ENCODE data around the gene PCSK9. TPM values are rescaled to one million over a fixed set of nuclear protein-coding genes. Genes with fewer than 3 reads are reported as not detected.

Gene PCSK9
- total and polyA plus RNA-seq, 2 of the 4 experiments (the other 2 are of a cell fraction), result under 0.01 to 0.17 TPM

DNA sequence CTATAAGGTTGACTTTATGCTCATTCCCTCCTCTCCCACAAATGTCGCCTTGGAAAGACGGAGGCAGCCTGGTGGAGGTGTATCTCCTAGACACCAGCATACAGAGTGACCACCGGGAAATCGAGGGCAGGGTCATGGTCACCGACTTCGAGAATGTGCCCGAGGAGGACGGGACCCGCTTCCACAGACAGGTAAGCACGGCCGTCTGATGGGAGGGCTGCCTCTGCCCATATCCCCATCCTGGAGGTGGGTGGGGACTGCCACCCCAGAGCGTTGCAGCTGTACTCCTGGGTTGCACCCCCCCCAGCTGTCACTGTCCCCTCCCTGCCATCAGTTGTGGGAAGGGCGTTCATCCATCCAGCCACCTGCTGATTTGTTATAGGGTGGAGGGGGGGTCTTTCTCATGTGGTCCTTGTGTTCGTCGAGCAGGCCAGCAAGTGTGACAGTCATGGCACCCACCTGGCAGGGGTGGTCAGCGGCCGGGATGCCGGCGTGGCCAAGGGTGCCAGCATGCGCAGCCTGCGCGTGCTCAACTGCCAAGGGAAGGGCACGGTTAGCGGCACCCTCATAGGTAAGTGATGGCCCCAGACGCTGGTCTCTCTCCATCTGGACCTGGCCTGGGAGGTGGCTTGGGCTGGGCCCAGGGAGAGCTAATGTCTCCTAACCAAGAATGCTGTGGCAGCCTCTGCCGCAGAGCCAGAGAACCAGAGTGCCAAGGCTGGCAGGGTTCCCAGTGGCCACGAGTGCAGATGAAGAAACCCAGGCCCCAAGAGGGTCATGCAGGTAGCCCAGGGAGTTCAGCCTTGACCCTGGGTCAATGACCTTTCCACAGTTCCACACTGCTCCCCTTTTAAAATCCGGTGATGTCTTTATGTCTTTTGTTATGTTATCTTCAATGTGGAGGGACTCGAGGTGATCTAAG is 13.1 kb downstream of the PCSK9 start:
- BruUV-seq (replicated peaks), result no TSS peak
- CTCF ChIA-PET, result no interaction called here
- intact Hi-C loops (cut with micrococcal nuclease), result loop anchor here (1.0 kb wide), 1 partner anchor 38 kb away; no protein-coding TSS in a partner anchor
- TF ChIP-seq POLR2A (IDR thresholded peaks at IDR 0.05; ENCODE audit: low read depth, low read length), result no peak
- no peak for TF ChIP-seq RFX5 (IDR thresholded peaks at IDR 0.05; ENCODE audit: low read depth, low read length)
- no peak for TF ChIP-seq RCOR1 (IDR thresholded peaks at IDR 0.05; ENCODE audit: insufficient replicate concordance, low read length)
- no peak for TF ChIP-seq MAFK (IDR thresholded peaks at IDR 0.05; ENCODE audit: low read depth, low read length)
- TF ChIP-seq, protein P1, sequence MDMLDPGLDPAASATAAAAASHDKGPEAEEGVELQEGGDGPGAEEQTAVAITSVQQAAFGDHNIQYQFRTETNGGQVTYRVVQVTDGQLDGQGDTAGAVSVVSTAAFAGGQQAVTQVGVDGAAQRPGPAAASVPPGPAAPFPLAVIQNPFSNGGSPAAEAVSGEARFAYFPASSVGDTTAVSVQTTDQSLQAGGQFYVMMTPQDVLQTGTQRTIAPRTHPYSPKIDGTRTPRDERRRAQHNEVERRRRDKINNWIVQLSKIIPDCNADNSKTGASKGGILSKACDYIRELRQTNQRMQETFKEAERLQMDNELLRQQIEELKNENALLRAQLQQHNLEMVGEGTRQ (IDR thresholded peaks at IDR 0.05; ENCODE audit: low read depth, low read length), result no peak
- TF ChIP-seq RAD21 (IDR thresholded peaks at IDR 0.05; ENCODE audit: low read length), result no peak
- TF ChIP-seq, protein P2, sequence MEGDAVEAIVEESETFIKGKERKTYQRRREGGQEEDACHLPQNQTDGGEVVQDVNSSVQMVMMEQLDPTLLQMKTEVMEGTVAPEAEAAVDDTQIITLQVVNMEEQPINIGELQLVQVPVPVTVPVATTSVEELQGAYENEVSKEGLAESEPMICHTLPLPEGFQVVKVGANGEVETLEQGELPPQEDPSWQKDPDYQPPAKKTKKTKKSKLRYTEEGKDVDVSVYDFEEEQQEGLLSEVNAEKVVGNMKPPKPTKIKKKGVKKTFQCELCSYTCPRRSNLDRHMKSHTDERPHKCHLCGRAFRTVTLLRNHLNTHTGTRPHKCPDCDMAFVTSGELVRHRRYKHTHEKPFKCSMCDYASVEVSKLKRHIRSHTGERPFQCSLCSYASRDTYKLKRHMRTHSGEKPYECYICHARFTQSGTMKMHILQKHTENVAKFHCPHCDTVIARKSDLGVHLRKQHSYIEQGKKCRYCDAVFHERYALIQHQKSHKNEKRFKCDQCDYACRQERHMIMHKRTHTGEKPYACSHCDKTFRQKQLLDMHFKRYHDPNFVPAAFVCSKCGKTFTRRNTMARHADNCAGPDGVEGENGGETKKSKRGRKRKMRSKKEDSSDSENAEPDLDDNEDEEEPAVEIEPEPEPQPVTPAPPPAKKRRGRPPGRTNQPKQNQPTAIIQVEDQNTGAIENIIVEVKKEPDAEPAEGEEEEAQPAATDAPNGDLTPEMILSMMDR (conservative IDR thresholded peaks at IDR 0.05; ENCODE audit: low read depth, low read length), result no peak
- TF ChIP-seq MAZ (IDR thresholded peaks at IDR 0.05; ENCODE audit: borderline replicate concordance, low read depth, low read length), result no peak
- no peak for TF ChIP-seq CEBPB (IDR thresholded peaks at IDR 0.05; ENCODE audit: low read depth, low read length)
- TF ChIP-seq, protein P3, sequence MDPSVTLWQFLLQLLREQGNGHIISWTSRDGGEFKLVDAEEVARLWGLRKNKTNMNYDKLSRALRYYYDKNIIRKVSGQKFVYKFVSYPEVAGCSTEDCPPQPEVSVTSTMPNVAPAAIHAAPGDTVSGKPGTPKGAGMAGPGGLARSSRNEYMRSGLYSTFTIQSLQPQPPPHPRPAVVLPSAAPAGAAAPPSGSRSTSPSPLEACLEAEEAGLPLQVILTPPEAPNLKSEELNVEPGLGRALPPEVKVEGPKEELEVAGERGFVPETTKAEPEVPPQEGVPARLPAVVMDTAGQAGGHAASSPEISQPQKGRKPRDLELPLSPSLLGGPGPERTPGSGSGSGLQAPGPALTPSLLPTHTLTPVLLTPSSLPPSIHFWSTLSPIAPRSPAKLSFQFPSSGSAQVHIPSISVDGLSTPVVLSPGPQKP (IDR thresholded peaks at IDR 0.05; ENCODE audit: borderline replicate concordance, low read depth, low read length), result no peak
- TF ChIP-seq BHLHE40 (IDR thresholded peaks at IDR 0.05; ENCODE audit: low read depth, low read length), result no peak
- TF ChIP-seq CHD1 (IDR thresholded peaks at IDR 0.05; ENCODE audit: low read depth, low read length), result no peak
- no peak for TF ChIP-seq SMC3 (IDR thresholded peaks at IDR 0.05; ENCODE audit: low read depth, low read length)
- TF ChIP-seq FOS (IDR thresholded peaks at IDR 0.05; ENCODE audit: low read depth, low read length), result no peak
- no peak for TF ChIP-seq MXI1 (IDR thresholded peaks at IDR 0.05; ENCODE audit: borderline replicate concordance, low read depth, low read length)

More for the DNA sequence above, 13.1 kb downstream of the PCSK9 start:
- Histone ChIP-seq H2BK5ac (ENCODE audit: low read depth, low read length, poor library complexity, severe bottlenecking) (no peak overlapping the region), H3K9ac (ENCODE audit: low read depth, low read length) (no peak overlapping the region), H4K91ac (ENCODE audit: insufficient read depth, low read depth, low read length) (no peak overlapping the region), H2AFZ (replicated peaks; ENCODE audit: low read length, poor library complexity) (no peak overlapping the region), H3K14ac (replicated peaks; ENCODE audit: low read depth, low read length) (no peak overlapping the region), H2AK5ac (ENCODE audit: low read depth, low read length) (no peak overlapping the region), H3K79me1 (ENCODE audit: low read depth in 1 of 2, low read length in 2 of 2) (no peaks in the 10 kb centered on the region), H3K27me3 (ENCODE audit: control insufficient read depth, insufficient read depth, low read length) (peaks cover 30% of the 10 kb centered on the region), H3K4me3 (ENCODE audit: insufficient read depth, low read depth, low read length) (no peak overlapping the region), H3K9me1 (ENCODE audit: insufficient read depth, low read length) (no peaks in the 10 kb centered on the region), H4K8ac (ENCODE audit: low read depth in 2 of 2, low read length in 2 of 2) (no peak overlapping the region), H2BK20ac (ENCODE audit: low read depth, low read length) (no peak overlapping the region), H3K9me3 (ENCODE audit: control insufficient read depth, insufficient read depth, low read length) (no peaks in the 10 kb centered on the region), H3K4me2 (ENCODE audit: low read depth, low read length) (no peak overlapping the region), H3K27ac (ENCODE audit: insufficient read depth, low read length) (no peak overlapping the region), H4K20me1 (ENCODE audit: insufficient read depth, low read length) (no peaks in the 10 kb centered on the region), H2BK120ac (ENCODE audit: low read depth, low read length) (no peak overlapping the region), H4K5ac (ENCODE audit: low read depth, low read length) (no peak overlapping the region), H3K36me3 (ENCODE audit: control insufficient read depth, insufficient read depth, low read length) (no peaks in the 10 kb centered on the region), H3K4ac (ENCODE audit: low read depth, low read length) (no peak overlapping the region), H3K23ac (ENCODE audit: low read depth, low read length) (no peak overlapping the region), H2BK15ac (ENCODE audit: low read depth, low read length) (no peak overlapping the region), H3K18ac (ENCODE audit: low read depth, low read length) (no peak overlapping the region), H3K4me1 (ENCODE audit: control insufficient read depth, insufficient read depth, low read length) (no peaks in the 10 kb centered on the region), H2AK9ac (replicated peaks; ENCODE audit: low read depth, low read length, poor library complexity) (no peak overlapping the region), H3K56ac (ENCODE audit: extremely low read depth, insufficient read depth, low read length) (no peak overlapping the region)
- dilution Hi-C loops (cut with HindIII; ENCODE audit: low sequenced_read_pairs, unreplicated experiment) (no loop called here), in situ Hi-C loops (cut with MboI; ENCODE audit: low sequenced_read_pairs) (no loop called here)
- no peak for DNase-seq
- 89% methylated on average over 7 of the region's 29 CpGs; no CpG with 5 or more reads in 1 of the 2 experiments for WGBS, 2 experiments (ENCODE audit: extremely low coverage in 2 of 2, insufficient read length in 1 of 2)
- ATAC-seq (ENCODE audit: low read depth), result no peak
- POLR2A ChIA-PET (ENCODE audit: unreplicated experiment), result no interaction called here

All from IMR-90 (cell line).